GM10847 (cell line): ENCODE data around the gene SPOPL.
A peak's percentile ranks its signal among the peaks of the same experiment; 100 is the strongest.

Experiments
- POLR2A ChIP-seq: IDR thresholded peaks from 2 replicates; pipeline ENCODE4 v1.6.1; 2011; ENCODE audit not compliant: insufficient read length; ENCODE audit errors: extremely low read depth

The SPOPL gene

DNA sequence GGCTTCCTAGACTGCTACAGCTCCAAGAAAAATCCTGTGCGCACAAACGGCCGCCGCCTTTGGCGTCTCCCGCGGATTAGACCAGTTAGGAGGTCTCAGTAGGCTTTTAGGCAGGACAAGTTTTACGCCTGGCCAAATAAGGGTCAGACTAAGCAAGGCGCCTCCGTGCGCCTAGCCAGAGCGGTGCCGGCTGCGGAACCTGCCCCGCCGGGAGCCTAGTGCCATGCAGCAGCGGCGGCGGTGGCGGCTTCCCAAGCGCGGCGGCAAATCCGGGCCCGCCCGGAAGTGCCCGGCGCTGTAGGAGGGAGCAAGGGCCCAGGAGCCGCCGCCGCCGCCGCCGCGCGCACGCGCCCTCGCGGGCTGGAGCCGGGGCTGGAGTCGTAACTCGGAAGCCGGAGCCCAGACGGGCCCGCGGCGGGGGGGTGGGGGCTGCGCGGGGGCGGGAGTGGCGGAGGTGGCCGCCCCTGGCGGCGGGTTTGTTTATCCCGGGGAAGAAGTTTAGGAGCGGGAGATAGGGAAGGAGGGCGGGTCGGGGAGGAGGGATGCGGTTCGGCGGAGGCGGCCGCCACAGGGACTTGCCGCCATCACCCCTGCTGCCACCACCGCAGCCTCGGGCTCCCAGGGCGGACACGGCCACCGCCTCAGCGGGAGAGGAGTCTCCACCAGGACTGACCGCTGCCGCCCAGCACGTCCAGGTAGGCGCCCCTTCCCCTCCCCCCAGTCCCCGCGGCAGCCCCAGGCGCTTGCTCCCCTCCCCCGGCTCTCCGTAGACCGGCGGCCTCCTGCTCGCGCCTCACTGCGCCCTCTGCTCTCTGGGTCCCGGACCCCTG, at the start of gene SPOPL:
TSS of gene SPOPL (plus strand) at position 346 of the 830 bp plus-strand sequence. CDS start 48,447 bp downstream, outside the sequence.
- peak; percentile 87 for TF ChIP-seq POLR2A

DNA sequence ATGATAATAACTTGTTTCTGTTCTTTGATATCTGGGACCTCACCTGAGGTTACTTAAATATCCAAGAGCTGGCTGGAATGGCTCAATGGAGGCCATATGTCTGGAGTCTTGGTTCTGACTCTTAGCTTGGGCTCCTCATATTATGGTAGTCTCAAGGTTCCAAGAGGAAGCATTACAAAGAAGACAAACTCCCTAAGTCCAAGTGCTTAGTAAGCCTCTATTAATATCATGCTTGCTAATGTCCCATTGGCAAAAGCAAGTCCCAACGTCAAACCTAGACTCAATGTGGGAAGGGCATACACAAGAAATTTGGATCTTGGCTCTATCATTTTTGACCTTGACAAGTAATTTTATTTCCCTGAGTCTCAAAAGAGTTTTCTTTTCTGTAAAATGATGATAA, 49.2 kb upstream of the SPOPL start:
- TF ChIP-seq POLR2A = no peak

DNA sequence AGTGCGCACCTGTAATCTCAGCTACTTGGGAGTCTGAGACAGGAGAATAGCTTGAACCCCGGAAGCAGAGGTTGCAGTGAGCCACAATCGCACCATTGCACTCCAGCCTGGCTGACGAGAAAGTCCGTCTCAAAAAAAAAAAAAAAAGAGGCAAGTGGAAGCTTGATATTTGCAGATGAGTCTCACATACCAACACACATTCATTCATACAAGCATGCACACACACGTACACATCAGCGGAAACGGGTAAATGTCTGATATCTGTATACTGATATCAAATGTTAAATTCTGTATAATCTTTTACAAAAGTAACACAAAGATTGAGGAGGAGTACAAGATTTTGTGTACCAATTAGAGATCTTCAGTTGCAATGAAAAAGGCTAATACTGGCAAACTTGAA, 47.8 kb upstream of the SPOPL start:
- no peak for TF ChIP-seq POLR2A

DNA sequence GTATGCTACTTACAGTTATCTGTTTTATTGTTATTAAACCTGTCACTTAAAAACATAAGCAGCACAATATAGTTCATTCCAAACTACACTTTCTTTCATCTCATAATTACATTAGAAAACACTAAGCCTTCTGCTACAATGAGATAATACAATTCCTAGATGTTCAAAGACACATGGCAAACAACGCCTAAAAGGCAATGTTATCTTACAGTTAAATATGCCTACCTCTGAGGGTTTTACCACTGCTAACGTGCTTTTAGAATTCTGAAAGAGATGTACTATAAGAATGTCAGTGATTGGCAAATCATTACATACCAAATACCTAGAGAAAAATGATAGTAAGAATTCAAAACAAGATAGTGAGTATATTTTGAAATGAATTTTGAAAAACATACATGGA, 46.8 kb upstream of the SPOPL start:
- no peak for TF ChIP-seq POLR2A

DNA sequence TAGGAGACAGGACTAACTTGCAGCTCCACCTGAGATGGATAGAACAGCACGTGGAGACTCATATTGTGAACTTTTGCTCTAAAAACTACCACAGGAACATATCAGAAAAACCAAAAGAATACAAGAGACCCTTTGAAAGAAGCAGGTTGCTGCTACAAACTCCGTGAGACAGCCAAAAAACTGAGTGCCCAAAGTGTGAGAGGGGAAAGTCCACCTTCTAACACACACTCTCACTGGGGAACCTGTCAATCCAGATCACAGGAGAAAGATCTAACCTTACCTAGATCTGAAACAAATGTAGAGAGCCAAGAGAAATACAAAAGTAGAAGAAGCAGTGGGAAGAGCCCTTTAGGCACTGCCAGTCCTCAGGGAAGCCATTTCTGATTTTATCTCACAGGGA, 46.3 kb upstream of the SPOPL start:
- TF ChIP-seq POLR2A = no peak

DNA sequence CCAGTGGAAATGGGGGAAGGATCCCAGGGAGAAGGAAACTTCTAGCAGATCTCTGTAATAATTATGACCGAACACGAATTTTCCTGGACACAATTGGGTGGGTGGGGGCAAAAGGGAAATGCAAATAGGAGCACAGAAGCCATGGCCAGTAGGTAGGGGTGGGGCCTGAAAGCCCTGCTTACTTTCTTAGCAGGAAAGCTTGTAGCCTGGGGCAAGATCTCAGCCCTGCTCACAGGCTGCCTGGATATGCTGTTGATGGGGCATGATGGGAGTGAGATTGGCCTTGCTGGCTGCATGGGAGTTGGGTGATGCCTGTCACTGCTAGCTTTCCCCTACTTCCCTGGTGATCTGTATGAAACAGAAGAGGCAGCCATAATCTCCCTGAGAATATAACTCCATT, 45.9 kb upstream of the SPOPL start:
- no peak for TF ChIP-seq POLR2A

DNA sequence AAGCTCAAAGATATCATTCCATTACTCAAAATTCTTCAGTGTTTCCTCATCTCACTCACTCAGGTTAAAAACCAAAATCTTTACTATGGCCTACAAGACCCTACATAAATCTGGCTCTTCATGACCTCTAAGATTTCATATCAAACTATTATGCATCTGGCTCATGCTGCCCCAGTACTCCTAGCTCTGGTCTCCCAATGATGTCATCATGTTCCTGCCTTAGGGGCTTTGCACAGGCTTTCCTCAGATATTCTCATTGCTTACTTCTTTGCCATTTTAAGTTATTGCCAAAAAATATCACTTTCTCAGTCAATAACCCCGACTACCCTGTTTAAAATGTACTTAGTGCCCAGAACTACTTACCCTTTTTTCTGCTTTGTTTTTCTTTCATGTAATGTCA, 33.0 kb upstream of the SPOPL start:
- no peak for TF ChIP-seq POLR2A

DNA sequence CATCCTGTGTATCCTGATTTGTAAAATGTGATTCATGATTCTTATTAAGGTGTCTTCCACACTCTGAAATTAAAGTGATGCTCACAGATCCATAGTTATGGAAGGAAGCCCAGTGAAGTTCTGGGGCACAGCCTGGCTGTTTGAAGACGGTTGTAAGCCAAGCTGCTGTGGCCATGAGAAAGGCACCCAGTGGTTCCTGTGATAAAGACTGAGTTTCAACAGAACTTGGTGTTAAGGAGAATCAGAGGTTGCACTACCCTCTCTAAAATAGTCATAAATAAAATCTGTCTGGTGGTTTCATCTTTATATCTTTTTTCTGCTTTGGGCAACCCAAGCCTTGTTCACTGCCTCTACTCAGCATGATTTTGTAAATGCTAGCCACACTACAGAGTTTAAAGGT, 32.2 kb upstream of the SPOPL start:
- TF ChIP-seq POLR2A = no peak

DNA sequence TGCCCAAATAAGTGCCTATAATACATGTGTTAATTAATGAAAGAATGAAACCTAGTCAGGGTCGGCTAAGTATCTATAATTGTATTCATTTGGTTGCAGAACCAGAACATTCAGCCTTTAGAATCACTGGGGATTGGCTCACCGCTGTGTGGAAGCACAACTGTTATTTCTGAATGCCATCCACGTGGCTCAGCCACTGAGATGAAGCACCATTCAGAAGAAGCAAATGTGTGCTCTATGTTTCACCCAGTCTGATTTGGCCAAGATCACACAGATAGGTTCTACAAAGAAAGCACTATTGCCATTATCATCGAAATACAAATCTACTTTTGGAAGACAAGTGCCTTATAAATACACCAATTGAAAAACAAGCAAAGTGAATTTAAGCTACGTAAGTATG, 30.6 kb upstream of the SPOPL start:
- TF ChIP-seq POLR2A = no peak

DNA sequence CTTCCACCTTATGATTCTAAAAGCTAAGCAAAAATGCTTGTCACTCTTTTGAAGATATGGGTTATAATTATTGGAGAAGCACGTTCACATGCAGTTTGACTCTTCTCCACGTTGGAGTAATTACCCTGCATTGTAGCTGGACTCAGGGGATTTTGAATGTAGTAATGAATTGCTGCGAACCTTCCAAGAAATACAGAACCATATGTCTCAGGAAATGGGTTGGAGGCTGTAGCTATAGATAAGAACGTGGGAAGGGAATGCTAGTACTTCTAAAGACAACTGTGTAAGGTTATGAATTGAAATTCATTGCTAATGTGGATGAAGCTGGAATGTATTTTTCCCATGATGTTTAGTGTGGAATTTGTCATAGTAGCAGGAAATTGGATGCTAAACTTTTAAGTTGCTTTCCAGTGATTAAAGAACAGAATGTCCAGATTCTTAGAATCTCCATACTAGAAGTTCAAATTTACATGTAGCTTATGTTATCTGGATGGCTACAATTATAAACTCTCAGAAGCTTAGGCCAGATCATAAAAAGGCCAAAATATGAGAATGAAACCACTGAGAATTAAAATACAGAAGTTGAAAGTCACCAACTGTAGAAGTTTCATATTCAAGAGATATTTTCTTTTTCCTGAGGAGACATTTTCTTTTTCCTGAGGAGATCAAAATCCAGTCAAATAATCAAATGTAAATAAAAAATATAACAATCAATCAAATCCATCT, 27.3 kb upstream of the SPOPL start:
- no peak for TF ChIP-seq POLR2A

DNA sequence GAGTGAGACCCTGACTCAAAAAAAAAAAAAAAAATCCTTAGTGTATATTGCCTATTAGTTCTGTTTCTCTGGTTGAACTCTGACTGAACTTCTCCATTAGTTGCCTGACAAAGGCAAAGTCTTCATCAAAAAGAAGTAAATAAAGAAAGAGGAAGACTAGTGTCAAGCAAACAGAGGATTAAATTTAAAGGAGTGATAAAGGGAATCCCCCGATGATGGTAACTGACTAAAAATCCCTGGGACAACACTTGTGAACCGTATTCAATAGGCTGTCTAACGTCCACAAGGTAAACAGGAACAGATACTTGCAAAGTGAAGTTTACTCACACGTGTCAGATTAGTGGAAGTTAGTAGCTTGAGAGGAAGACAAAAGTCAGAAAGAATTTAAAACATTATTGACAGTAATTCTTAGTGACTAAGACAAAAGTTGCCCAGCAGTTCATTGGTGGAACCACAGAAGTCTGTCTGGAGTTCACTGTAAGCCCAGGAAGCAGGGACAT, 26.2 kb upstream of the SPOPL start:
- TF ChIP-seq POLR2A = no peak

DNA sequence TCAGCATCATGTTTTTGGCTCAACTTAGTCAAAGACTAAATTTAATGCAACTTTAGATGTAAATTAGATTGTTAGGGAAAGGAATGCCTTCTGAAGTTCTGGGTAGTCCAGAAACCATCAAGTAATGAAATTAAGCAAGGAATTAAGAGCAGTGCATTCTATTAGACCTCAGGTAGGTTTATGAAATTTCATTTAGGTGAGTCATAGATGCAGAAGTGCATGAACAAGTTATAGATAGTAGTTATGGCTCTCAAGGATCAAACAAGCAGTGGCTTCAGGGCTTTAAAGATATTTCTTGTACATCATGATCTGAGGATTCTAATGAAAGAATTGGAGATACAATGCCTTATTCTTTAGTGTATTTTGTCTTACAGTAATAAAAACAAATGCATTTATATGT, 25.4 kb upstream of the SPOPL start:
- TF ChIP-seq POLR2A = no peak

DNA sequence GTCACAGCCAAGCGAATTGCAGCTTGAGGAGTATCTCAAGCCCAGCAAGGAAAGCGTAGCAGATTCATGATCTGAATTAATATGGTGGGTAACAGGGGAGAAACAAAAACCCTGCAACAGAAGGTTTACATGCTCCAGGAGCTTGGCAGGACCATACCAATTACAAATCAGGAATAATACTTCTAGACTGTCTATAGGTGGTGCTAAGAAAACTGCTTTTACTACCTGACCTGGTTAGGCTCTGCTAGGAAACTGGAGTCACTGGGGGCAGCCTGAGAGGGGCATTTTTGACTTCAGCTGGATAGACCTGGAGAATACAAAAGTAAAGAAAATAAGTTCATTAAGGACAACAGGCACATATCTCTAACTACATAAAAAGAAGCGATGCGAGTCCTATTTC, 24.6 kb upstream of the SPOPL start:
- no peak for TF ChIP-seq POLR2A

DNA sequence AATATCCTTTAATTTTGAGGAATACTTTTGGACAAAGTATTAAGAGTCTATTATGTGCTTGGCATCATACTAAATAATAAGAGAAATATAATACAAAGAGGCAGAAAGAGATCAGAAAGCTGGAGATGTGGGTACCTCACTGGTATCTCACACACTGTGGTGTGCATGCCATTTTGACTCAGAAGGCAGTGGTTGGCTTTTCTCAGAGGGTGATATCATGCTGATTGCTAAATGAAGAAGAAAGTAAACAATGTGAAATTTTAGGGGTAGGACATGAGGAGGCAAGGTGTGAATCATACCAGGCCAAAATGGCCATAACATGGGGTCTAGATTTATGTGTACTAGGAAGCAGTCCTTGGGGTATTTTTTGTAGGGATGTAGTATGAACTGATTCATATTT, 16.6 kb upstream of the SPOPL start:
- TF ChIP-seq POLR2A = no peak

DNA sequence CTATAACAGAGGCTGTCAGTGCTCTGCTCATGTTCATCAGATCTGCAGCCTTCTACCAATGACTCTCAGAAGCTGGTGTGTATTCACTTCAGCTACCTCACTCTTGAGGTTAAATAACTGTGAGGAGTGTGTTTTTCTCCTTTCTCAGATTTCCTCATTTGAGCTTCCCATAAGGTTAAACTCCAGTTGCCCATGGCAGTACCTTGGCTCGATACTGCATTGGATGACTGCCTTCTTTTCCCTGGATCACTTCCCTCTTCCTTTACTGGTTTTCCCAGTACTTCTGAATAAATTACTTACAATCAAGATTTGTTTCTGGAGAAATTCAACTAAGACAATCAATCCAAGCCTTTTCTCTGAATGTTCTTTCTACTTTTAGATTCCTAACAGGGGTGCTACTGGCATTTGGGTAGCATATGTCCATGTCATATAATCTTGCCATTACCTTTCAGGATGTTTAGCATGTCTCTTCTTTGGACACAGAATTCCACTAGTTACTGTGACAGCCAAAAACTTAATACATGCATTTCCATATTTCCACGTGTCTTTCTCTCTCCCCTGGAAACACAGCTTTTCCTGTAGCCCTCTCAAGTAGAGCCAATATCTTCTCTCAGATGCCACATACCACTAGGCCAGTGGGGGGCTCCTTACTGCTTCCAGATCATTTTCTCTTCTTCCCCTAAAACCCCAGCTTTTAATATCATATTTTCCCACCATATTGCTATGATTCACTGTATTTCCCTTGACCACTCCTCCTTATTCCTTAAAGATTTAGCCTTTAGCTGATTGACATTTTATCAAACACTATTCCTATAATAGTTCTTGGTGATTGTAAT, 15.0 kb upstream of the SPOPL start:
- TF ChIP-seq POLR2A = no peak
